RWPE2 (cell line): Measurements from ENCODE around the gene CDH2.

Source experiments
- ATAC-seq: fragments of 200-7000 bp; cut with Tn5 transposase; 3 replicates; pipeline ENCODE4 v1.9.1; 2021; ENCODE audit warnings: low read depth
- DNase-seq: peaks from one replicate; pipeline ENCODE4 v3.0.0-alpha.2; 2020; ENCODE audit warnings: low spot score
- H3K27ac ChIP-seq: fragments of 450-650 bp; 2 replicates; pipeline ENCODE4 v1.5.1; 2017; ENCODE audit warnings: mild to moderate bottlenecking; ENCODE audit not compliant: poor library complexity, severe bottlenecking
- H3K27me3 ChIP-seq: fragments of 250-450 bp; sonication (Bioruptor Pico); 2 replicates; pipeline ENCODE4 v1.5.1; 2021; ENCODE audit warnings: mild to moderate bottlenecking, moderate library complexity; ENCODE audit not compliant: insufficient read depth, poor library complexity, severe bottlenecking
- H3K36me3 ChIP-seq: fragments of 250-450 bp; sonication (Bioruptor Pico); 2 replicates; pipeline ENCODE4 v1.5.1; 2020; ENCODE audit warnings: low read depth, mild to moderate bottlenecking, moderate library complexity
- H3K4me1 ChIP-seq: fragments of 250-450 bp; sonication (Bioruptor Pico); 2 replicates; pipeline ENCODE4 v1.5.1; 2021; ENCODE audit warnings: mild to moderate bottlenecking, moderate library complexity; ENCODE audit not compliant: insufficient read depth, poor library complexity, severe bottlenecking
- H3K4me3 ChIP-seq: fragments of 250-450 bp; sonication (Bioruptor Pico); 2 replicates; pipeline ENCODE4 v1.5.1; 2021; ENCODE audit warnings: mild to moderate bottlenecking, moderate library complexity; ENCODE audit not compliant: severe bottlenecking
- H3K9me3 ChIP-seq: fragments of 250-450 bp; sonication (Bioruptor Pico); 2 replicates; pipeline ENCODE4 v1.5.1; 2021; ENCODE audit warnings: mild to moderate bottlenecking, moderate library complexity; ENCODE audit not compliant: severe bottlenecking
- CTCF ChIP-seq: fragments of 450-650 bp; IDR thresholded peaks from one replicate; pipeline ENCODE4 v1.5.1; 2017; ENCODE audit warnings: mild to moderate bottlenecking, moderate library complexity; ENCODE audit not compliant: poor library complexity, severe bottlenecking

CDH2 gene

GRCh38 chr18:28168725-28169124 is 8.2 kb downstream of the CDH2 start:
- no peak overlapping the region for H3K27ac ChIP-seq
- no peaks in the 10 kb centered on the region for H3K27me3 ChIP-seq
- H3K4me1 ChIP-seq = no peaks in the 10 kb centered on the region
- no peak overlapping the region for H3K4me3 ChIP-seq
- H3K36me3 ChIP-seq = no peaks in the 10 kb centered on the region
- DNase-seq (no peak), ATAC-seq (no peak)
- TF ChIP-seq CTCF = no peak
- H3K9me3 ChIP-seq = no peaks in the 10 kb centered on the region

- TF ChIP-seq CTCF = no peak
- H3K36me3 ChIP-seq = no peaks in the 10 kb centered on the region
- no peak for DNase-seq
- no peaks in the 10 kb centered on the region for H3K27me3 ChIP-seq
- no peaks in the 10 kb centered on the region for H3K9me3 ChIP-seq
- ATAC-seq = no peak
- H3K4me3 ChIP-seq = no peak overlapping the region
- H3K27ac ChIP-seq = no peak overlapping the region
- no peaks in the 10 kb centered on the region for H3K4me1 ChIP-seq
Observed at GRCh38 chr18:28167835-28168349, 9.0 kb downstream of the CDH2 start.

- Histone ChIP-seq H3K27ac (no peak overlapping the region), H3K36me3 (no peaks in the 10 kb centered on the region), H3K9me3 (no peaks in the 10 kb centered on the region), H3K27me3 (no peaks in the 10 kb centered on the region), H3K4me3 (no peak overlapping the region), H3K4me1 (no peaks in the 10 kb centered on the region)
- TF ChIP-seq CTCF = no peak
- DNase-seq (no peak), ATAC-seq (no peak)
Observed at GRCh38 chr18:28164771-28165483, 12.0 kb downstream of the CDH2 start.

- TF ChIP-seq CTCF = no peak
- H3K9me3 ChIP-seq = no peaks in the 10 kb centered on the region
- H3K36me3 ChIP-seq = no peaks in the 10 kb centered on the region
- 0 out of 3 replicates have a peak, but pooled peaks have one; percentile 21 for ATAC-seq
- peaks cover 6% of the 10 kb centered on the region for H3K4me1 ChIP-seq
- H3K27me3 ChIP-seq = no peaks in the 10 kb centered on the region
- no peak overlapping the region for H3K4me3 ChIP-seq
- no peak overlapping the region for H3K27ac ChIP-seq
- DNase-seq = no peak
Observed at GRCh38 chr18:28163201-28163775, 13.6 kb downstream of the CDH2 start.
